Femur (tissue), 1 donor: ENCODE results near the gene OPCML.

Source experiments
- DNase-seq: peaks from one replicate; pipeline ENCODE4 v3.0.0-alpha.2; 2017

OPCML gene

DNA sequence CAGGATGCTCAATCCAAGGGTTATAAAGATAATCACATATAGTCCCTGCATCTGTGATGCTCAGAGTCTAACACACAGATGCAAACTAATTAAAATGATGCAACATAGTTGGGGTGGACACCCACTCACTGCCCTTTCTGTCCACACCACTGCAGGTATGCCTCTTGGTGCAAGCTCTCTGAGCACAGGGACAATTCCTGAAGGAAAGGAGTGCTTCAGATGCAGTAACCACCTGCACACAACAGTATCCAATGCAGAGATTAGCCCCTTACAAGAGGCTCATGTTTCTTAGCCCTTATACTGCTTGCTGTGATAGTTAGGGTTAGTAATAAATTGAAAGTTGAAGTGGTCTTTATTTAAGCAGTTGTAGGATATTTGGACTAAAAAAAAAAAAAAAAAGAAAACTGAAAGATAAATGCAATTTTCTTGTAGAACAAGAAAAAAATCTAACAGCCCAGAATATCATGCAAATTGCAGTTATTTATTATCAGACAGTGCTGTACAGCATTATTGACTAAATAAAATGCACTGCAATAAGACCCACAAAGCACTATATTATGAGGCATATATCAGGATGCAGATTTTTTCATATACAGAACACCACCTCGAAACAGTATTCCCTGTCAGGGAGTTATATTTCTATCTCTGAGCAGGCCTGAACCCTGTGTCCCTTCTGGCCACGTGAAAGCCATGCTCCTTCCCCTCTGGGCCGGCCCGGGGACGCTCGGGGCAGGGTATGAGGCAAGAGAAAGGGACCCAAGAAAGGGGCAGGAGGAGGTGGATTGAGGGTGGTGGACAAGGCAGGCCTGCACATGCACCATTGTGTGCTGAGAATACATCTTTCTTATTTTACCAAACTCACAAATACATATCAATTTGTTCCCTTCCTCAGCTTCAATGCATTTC is 260.2 kb downstream of the OPCML start:
- DNase-seq: no peak

GRCh38 chr11:133271206-133271605 is 261.1 kb downstream of the OPCML start:
- DNase-seq: no peak

DNA sequence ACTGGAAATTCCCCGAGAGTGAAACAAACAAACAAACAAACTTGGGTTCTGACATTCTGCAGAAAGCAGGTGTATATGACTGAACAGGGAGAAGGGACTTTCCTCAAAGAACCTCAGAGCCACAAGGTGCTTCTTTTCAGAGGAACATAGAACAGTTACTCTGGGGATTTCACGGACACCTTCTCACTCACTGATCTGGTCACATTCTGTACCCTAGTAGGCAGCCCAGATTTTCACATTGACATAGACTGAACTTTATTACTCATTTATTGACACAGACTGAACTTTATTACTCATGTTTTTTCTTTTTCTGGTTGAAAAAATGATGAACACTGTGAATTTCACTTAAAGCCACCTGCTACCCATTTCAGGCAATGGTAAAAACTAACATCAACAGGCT is 263.0 kb downstream of the OPCML start:
- DNase-seq: no peak

DNA sequence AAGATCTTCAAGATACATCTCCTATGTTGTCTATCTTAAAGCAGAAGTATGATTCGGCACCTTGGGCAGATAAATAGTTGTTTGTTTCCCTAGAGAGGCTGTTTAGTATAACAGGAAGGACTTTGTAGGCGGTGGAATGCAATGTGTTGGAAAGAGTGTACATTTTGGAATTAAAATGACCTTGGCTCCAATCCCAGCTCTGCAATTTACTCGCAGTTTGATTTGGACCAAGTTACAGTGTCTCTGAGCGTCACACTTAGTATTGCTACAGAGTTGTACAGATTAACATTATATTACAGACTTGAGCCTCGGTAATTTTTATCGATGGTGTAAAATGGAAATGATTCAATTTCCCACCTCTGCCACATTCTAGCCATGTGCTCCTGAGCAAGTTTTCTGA is 265.3 kb downstream of the OPCML start:
- no peak for DNase-seq

GRCh38 chr11:133265530-133266035 is 266.7 kb downstream of the OPCML start:
- DNase-seq: no peak

GRCh38 chr11:133263332-133263731 is 269.0 kb downstream of the OPCML start:
- no peak for DNase-seq

DNA sequence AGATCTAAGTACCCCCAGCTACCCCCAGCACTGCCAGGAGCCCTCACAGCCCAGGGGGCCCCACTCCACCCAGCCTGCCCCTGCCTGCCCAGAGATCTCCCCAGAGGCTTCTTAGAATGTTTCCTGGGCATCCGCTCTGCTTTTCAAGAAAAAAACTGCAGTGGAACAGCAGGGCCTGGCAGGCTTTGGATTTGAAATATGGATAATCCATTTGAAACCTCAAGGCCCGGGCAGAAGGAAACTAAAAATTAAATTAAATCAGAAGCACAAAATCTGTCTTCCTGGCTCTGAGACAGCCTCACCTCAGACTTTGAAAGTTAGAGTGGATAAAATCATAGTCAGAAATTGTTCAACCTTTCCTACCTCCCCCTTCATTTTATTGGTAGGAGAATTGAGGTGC is 273.6 kb downstream of the OPCML start:
- no peak for DNase-seq

GRCh38 chr11:133254601-133255000 is 277.7 kb downstream of the OPCML start:
- DNase-seq: no peak

DNA sequence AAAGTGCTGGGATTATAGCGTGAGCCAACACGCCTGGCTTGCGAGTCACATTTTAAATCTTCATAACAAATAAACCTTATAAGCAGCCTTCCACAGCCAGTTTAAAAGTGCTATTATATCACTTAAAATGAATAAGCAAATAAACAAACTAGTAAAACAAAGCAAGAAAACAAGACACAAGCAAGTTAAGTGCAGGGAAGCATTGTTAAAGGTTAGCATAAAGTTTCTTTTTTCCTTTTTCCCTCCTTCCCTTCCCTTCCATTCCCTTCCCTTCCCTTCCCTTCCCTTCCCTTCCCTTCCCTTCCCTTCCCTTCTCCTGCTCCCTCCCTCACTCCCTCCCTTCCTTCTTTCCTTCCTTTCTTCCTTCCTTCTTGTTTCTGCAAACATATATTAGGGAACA is 278.7 kb downstream of the OPCML start:
- DNase-seq: no peak

- DNase-seq: no peak
Observed at GRCh38 chr11:133251841-133252240, 280.5 kb downstream of the OPCML start.

- DNase-seq: no peak
Observed at GRCh38 chr11:133249530-133249929, 282.8 kb downstream of the OPCML start.

DNA sequence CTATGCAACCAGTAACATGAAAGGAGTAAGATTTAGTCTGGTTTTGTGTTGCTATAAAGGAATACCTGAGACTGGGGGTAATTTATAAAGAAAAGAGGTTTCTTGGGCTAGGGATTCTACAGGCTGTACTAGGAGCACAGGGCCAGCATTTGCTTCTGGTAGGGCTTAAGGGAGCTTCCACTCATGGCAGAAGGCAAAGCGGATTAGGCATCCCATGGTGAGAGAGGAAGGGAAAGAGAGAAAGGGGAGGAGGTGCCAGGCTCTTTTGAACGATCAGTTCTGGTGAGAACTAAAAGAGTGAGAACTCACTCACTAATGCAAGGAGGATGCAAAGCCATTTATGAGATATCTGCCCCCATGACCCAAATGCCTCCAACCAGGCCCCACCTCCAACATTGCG is 283.2 kb downstream of the OPCML start:
- DNase-seq: no peak

DNA sequence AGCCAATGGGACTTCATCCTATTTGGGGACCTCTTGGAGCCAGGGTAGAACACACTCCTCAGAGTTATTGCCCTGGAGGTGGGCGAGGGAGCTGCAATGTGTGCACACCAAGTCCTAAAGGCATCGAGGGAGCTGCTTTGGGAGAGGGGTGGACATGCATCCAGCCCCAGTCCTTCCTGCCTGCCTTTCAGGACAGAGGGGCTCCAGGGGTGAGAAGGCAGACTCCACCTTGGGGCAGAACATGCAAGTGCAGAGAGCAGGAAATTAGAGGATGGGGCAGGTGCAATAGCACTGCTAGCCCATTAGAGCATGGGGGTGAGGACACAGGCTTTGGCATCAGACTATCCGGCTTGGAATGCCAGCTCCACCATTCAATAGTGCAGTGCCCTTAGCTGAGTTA is 288.5 kb downstream of the OPCML start:
- no peak for DNase-seq

DNA sequence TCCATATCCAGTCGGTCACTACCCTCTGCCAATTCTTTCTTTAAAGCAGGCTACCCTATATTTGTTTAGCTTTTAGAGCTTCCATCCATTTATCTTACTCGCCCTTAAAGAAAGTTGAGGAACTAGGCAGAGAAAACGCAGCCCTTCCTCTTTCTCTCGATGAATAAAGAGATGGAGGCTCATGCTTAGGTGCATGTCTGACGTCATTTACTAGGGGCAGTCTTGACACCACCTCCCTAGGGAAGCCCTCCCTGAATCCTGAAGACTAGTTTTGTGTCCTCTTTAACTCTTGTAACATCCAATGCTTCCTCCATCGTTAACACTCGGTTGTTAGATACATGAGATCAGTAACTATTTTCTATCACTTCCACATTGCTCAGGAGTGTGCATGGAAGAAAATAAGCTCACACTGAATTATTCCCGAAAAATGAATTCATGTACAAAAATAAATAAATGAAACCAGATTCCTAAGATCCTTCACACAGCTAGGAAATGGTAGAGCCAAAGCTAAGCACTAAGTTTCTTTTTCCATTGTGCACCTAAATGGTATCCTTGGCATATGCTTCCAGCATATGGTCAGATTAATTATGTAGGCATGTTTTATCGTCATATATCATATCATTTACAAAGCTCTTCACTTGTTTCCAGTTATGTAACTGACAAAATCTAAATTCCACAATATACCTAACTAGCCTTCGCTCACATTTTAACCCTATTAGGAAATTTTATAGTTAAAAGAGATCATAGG is 291.2 kb downstream of the OPCML start:
- no peak for DNase-seq

- DNase-seq: no peak
Observed at GRCh38 chr11:133239575-133239974, 292.7 kb downstream of the OPCML start.

DNA sequence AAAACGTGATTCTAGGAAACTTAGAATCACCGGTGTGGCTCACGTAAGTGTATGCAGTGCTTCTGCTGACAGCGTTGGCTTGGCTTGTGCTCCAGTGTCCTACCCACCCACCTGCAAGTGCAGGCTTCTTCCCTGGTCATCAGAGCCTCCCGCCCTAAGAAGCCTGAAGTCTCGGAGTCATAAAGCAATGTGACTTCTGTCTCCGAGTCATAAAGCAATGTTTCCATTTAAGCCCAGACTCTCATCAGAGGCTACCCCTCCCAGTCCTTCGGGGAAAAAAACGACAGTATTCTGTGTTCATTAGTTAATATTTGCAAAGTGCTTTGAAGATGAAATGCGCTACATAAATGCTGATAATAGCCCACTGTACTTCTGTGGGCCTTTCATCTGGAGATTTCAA is 293.8 kb downstream of the OPCML start:
- DNase-seq: no peak

DNA sequence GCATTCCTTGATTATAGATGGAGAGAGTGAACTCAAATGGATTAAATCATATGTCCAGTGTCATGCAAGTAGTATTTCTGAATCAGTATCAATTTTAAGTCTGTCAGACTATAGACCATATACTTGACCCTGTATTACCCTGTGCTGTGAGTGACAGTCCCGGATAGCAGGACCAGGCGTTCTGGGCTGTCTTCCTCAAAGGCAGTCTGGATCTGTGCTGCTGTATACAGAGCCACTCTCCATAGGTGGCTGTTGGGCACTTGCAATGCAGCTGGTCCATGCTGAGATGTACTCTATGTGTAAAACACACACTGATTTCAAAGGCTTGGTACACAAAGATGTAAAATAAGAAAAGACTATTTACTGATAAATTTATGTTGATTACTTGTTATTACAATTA is 294.3 kb downstream of the OPCML start:
- DNase-seq: no peak

- no peak for DNase-seq
Observed at GRCh38 chr11:133235381-133235780, 296.9 kb downstream of the OPCML start.

DNA sequence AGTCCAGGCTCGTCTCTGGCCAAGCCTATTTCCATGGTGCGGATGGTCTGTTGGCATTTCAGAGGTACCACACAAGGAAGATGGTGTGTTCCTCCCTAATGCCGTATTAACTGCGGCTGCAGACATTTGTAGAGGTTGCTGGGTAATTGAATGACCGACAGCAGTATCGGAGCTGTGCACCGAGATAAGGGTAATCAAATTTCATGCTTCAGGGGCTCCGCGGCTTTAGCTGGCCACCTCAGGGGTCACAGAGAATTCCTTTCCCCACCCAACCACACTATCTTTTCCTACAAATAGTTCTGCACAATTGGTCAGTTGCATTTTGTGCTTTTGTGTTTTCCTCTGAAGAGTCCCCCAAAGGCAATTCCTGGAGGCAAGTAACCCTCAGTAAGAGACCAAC is 297.4 kb downstream of the OPCML start:
- DNase-seq: no peak

- no peak for DNase-seq
Observed at GRCh38 chr11:133232665-133233064, 299.6 kb downstream of the OPCML start.

DNA sequence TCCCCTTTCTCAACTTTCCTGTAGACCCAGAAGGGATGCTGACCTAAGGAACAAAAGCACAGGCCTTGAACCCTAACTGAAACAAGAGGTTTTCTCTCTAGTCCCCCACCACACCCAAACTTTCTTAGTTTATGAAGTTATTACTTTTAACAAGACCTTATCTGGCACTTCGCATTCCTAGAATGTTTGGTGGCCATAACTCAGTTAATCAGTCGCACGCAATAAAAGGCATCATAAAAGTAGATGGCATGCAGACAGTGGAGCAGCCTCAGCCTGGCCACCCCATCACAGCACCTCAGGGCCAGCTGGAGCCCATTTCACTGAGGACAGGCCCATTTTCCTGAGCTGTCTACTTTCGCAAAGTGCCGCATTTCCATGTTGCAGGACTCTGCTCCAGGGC is 301.9 kb downstream of the OPCML start:
- DNase-seq: no peak

- DNase-seq: peak; percentile 37
Observed at GRCh38 chr11:133228471-133229329, 303.6 kb downstream of the OPCML start.

DNA sequence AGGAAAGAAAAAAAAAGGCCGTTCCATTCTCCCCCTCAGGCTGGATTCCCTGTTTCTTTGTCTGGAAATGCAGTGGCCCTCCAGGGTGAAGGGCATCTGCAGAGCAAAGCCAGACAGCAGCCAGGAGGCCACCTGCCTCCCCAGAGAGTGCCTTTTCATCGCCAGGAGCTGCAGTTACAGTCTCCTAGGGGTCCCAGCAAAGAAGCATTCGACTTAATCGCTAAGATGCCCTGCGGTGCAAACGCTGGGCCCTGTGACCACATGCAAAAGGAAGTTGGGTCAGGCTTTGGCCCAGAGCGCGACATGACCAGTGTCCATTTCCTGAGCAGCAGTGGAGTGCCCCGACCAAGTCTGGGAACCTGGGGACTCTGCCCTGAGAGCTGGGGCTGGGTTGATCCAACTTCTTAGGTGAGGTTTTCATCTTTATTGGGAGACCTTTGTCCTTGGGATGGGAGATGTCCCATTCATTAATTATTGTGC is 304.6 kb downstream of the OPCML start:
- no peak for DNase-seq
